ENCODE results near the gene ICE2.

ICE2 gene

GRCh38 chr15:60514261-60514881 lies 35.4 kb upstream of the ICE2 start:
- peaks cover 7% of the 10 kb centered on the region for H3K36me3 ChIP-seq (ENCODE audit: insufficient read depth, low read length)
- peaks cover 4% of the 10 kb centered on the region for H3K4me1 ChIP-seq (ENCODE audit: control insufficient read depth, insufficient read depth, low read length, unreplicated experiment)
- no peak overlapping the region for H3K4me3 ChIP-seq (ENCODE audit: low read depth, low read length)
- no peak overlapping the region for H3K27ac ChIP-seq (ENCODE audit: low read depth, low read length)
- H2AFZ ChIP-seq (ENCODE audit: low read length, unreplicated experiment): no peak overlapping the region
- H3K27me3 ChIP-seq (ENCODE audit: insufficient read depth, low read length): no peaks in the 10 kb centered on the region
- H3K79me2 ChIP-seq (ENCODE audit: control insufficient read depth, insufficient read depth, low read length, unreplicated experiment): no peaks in the 10 kb centered on the region

GRCh38 chr15:60513676-60514075 lies 34.7 kb upstream of the ICE2 start:
- Histone ChIP-seq H3K36me3 (ENCODE audit: insufficient read depth, low read length) (peaks cover 7% of the 10 kb centered on the region), H2AFZ (ENCODE audit: low read length, unreplicated experiment) (no peak overlapping the region), H3K4me1 (ENCODE audit: control insufficient read depth, insufficient read depth, low read length, unreplicated experiment) (no peaks in the 10 kb centered on the region)

GRCh38 chr15:60512937-60513336 lies 34.0 kb upstream of the ICE2 start:
- H3K36me3 ChIP-seq (ENCODE audit: insufficient read depth, low read length): peaks cover 7% of the 10 kb centered on the region
- H3K27me3 ChIP-seq (ENCODE audit: insufficient read depth, low read length): no peaks in the 10 kb centered on the region

More at GRCh38 chr15:60513676-60514075, 34.7 kb upstream of the ICE2 start:
- no peak overlapping the region for H3K27ac ChIP-seq (ENCODE audit: low read depth, low read length)
- no peak overlapping the region for H3K4me3 ChIP-seq (ENCODE audit: low read depth, low read length)
- H3K27me3 ChIP-seq (ENCODE audit: insufficient read depth, low read length): no peaks in the 10 kb centered on the region
- no peaks in the 10 kb centered on the region for H3K79me2 ChIP-seq (ENCODE audit: control insufficient read depth, insufficient read depth, low read length, unreplicated experiment)

GRCh38 chr15:60511351-60512031 lies 32.5 kb upstream of the ICE2 start:
- H3K27ac ChIP-seq (ENCODE audit: low read depth, low read length): no peak overlapping the region
- H2AFZ ChIP-seq (ENCODE audit: low read length, unreplicated experiment): no peak overlapping the region
- H3K4me3 ChIP-seq (ENCODE audit: low read depth, low read length): no peak overlapping the region
- no peaks in the 10 kb centered on the region for H3K27me3 ChIP-seq (ENCODE audit: insufficient read depth, low read length)
- H3K36me3 ChIP-seq (ENCODE audit: insufficient read depth, low read length): peaks cover 7% of the 10 kb centered on the region
- H3K79me2 ChIP-seq (ENCODE audit: control insufficient read depth, insufficient read depth, low read length, unreplicated experiment): no peaks in the 10 kb centered on the region
- peaks cover 5% of the 10 kb centered on the region for H3K4me1 ChIP-seq (ENCODE audit: control insufficient read depth, insufficient read depth, low read length, unreplicated experiment)

More at GRCh38 chr15:60512937-60513336, 34.0 kb upstream of the ICE2 start:
- no peaks in the 10 kb centered on the region for H3K4me1 ChIP-seq (ENCODE audit: control insufficient read depth, insufficient read depth, low read length, unreplicated experiment)
- H3K4me3 ChIP-seq (ENCODE audit: low read depth, low read length): no peak overlapping the region
- H2AFZ ChIP-seq (ENCODE audit: low read length, unreplicated experiment): no peak overlapping the region
- H3K27ac ChIP-seq (ENCODE audit: low read depth, low read length): no peak overlapping the region
- no peaks in the 10 kb centered on the region for H3K79me2 ChIP-seq (ENCODE audit: control insufficient read depth, insufficient read depth, low read length, unreplicated experiment)

GRCh38 chr15:60510006-60510405 lies 31.1 kb upstream of the ICE2 start:
- Histone ChIP-seq H2AFZ (ENCODE audit: low read length, unreplicated experiment) (no peak overlapping the region), H3K27me3 (ENCODE audit: insufficient read depth, low read length) (no peaks in the 10 kb centered on the region), H3K4me1 (ENCODE audit: control insufficient read depth, insufficient read depth, low read length, unreplicated experiment) (peaks cover 5% of the 10 kb centered on the region), H3K36me3 (ENCODE audit: insufficient read depth, low read length) (peaks cover 7% of the 10 kb centered on the region), H3K27ac (ENCODE audit: low read depth, low read length) (no peak overlapping the region), H3K4me3 (ENCODE audit: low read depth, low read length) (no peak overlapping the region), H3K79me2 (ENCODE audit: control insufficient read depth, insufficient read depth, low read length, unreplicated experiment) (no peaks in the 10 kb centered on the region)

- H3K36me3 ChIP-seq (ENCODE audit: insufficient read depth, low read length): peaks cover 10% of the 10 kb centered on the region
- H3K4me1 ChIP-seq (ENCODE audit: control insufficient read depth, insufficient read depth, low read length, unreplicated experiment): peaks cover 5% of the 10 kb centered on the region
- H2AFZ ChIP-seq (ENCODE audit: low read length, unreplicated experiment): no peak overlapping the region
- no peaks in the 10 kb centered on the region for H3K79me2 ChIP-seq (ENCODE audit: control insufficient read depth, insufficient read depth, low read length, unreplicated experiment)
- H3K27me3 ChIP-seq (ENCODE audit: insufficient read depth, low read length): no peaks in the 10 kb centered on the region
- no peak overlapping the region for H3K4me3 ChIP-seq (ENCODE audit: low read depth, low read length)
- H3K27ac ChIP-seq (ENCODE audit: low read depth, low read length): no peak overlapping the region
Measured at GRCh38 chr15:60509470-60509869, 30.5 kb upstream of the ICE2 start.

GRCh38 chr15:60508442-60508841 lies 29.5 kb upstream of the ICE2 start:
- no peaks in the 10 kb centered on the region for H3K79me2 ChIP-seq (ENCODE audit: control insufficient read depth, insufficient read depth, low read length, unreplicated experiment)
- H3K4me1 ChIP-seq (ENCODE audit: control insufficient read depth, insufficient read depth, low read length, unreplicated experiment): peaks cover 5% of the 10 kb centered on the region
- H3K4me3 ChIP-seq (ENCODE audit: low read depth, low read length): no peak overlapping the region
- H3K27ac ChIP-seq (ENCODE audit: low read depth, low read length): no peak overlapping the region
- peaks cover 7% of the 10 kb centered on the region for H3K36me3 ChIP-seq (ENCODE audit: insufficient read depth, low read length)
- H3K27me3 ChIP-seq (ENCODE audit: insufficient read depth, low read length): no peaks in the 10 kb centered on the region
- no peak overlapping the region for H2AFZ ChIP-seq (ENCODE audit: low read length, unreplicated experiment)

- Histone ChIP-seq H3K36me3 (ENCODE audit: insufficient read depth, low read length) (peaks cover 7% of the 10 kb centered on the region), H3K79me2 (ENCODE audit: control insufficient read depth, insufficient read depth, low read length, unreplicated experiment) (no peaks in the 10 kb centered on the region), H3K4me1 (ENCODE audit: control insufficient read depth, insufficient read depth, low read length, unreplicated experiment) (peaks cover 5% of the 10 kb centered on the region), H3K27me3 (ENCODE audit: insufficient read depth, low read length) (no peaks in the 10 kb centered on the region), H2AFZ (ENCODE audit: low read length, unreplicated experiment) (no peak overlapping the region), H3K4me3 (ENCODE audit: low read depth, low read length) (no peak overlapping the region), H3K27ac (ENCODE audit: low read depth, low read length) (no peak overlapping the region)
Measured at GRCh38 chr15:60507596-60508424, 28.9 kb upstream of the ICE2 start.

- H3K4me3 ChIP-seq (ENCODE audit: low read depth, low read length): no peak overlapping the region
Measured at GRCh38 chr15:60496853-60497252, 17.9 kb upstream of the ICE2 start.

GRCh38 chr15:60494108-60494507 lies 15.2 kb upstream of the ICE2 start:
- Histone ChIP-seq H3K4me1 (ENCODE audit: control insufficient read depth, insufficient read depth, low read length, unreplicated experiment) (no peaks in the 10 kb centered on the region), H3K27me3 (ENCODE audit: insufficient read depth, low read length) (no peaks in the 10 kb centered on the region), H3K79me2 (ENCODE audit: control insufficient read depth, insufficient read depth, low read length, unreplicated experiment) (no peaks in the 10 kb centered on the region), H2AFZ (ENCODE audit: low read length, unreplicated experiment) (no peak overlapping the region), H3K4me3 (ENCODE audit: low read depth, low read length) (no peak overlapping the region), H3K27ac (ENCODE audit: low read depth, low read length) (no peak overlapping the region), H3K36me3 (ENCODE audit: insufficient read depth, low read length) (peaks cover 3% of the 10 kb centered on the region; the same call in 1 of the 2 replicates)

More at GRCh38 chr15:60496853-60497252, 17.9 kb upstream of the ICE2 start:
- Histone ChIP-seq H3K27ac (ENCODE audit: low read depth, low read length) (no peak overlapping the region), H3K27me3 (ENCODE audit: insufficient read depth, low read length) (no peaks in the 10 kb centered on the region), H3K4me1 (ENCODE audit: control insufficient read depth, insufficient read depth, low read length, unreplicated experiment) (no peaks in the 10 kb centered on the region), H2AFZ (ENCODE audit: low read length, unreplicated experiment) (no peak overlapping the region), H3K36me3 (ENCODE audit: insufficient read depth, low read length) (peaks cover 12% of the 10 kb centered on the region), H3K79me2 (ENCODE audit: control insufficient read depth, insufficient read depth, low read length, unreplicated experiment) (no peaks in the 10 kb centered on the region)

All from ACC112 (cell line).